GM18498 (cell line): ENCODE data around the gene PMF1.
"Not testable (repeated sequence)": the region's sequence is repeated elsewhere in the genome, so short reads cannot be mapped to it uniquely, and the experiment has no call there.

ENCODE experiments used
- ATAC-seq: cut with Tn5 transposase; IDR thresholded peaks from one replicate; pipeline ENCODE4 v1.9.1; 2021; ENCODE audit warnings: mild to moderate bottlenecking, moderate library complexity; ENCODE audit not compliant: unreplicated experiment

PMF1 gene, protein sequence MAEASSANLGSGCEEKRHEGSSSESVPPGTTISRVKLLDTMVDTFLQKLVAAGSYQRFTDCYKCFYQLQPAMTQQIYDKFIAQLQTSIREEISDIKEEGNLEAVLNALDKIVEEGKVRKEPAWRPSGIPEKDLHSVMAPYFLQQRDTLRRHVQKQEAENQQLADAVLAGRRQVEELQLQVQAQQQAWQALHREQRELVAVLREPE

GRCh38 chr1:156212833-156213643 is at the start of gene PMF1:
TSS of gene PMF1 (plus strand) at chr1:156213007. CDS start at chr1:156213016, 9 bp downstream.
- ATAC-seq, result peak; percentile 89

DNA sequence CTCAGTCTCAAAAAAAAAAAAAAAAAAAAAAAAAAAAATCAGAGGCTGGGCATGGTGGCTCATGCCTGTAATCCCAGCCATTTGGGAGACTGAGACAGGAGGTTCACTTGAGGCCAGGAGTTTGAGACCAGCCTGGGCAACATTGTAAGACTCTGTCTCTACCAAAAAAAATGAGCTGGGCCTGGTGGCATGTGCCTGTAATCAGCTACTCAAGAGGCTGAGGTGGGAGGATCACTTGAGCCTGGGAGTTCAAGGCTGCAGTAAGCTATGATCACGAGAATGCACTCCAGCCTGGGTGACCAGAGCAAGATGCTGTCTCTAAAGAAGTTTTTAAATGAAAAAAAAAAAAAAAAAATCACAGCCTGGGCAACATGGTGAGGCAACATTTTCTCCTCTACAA is 49.1 kb upstream of the PMF1 start:
- no peak for ATAC-seq

DNA sequence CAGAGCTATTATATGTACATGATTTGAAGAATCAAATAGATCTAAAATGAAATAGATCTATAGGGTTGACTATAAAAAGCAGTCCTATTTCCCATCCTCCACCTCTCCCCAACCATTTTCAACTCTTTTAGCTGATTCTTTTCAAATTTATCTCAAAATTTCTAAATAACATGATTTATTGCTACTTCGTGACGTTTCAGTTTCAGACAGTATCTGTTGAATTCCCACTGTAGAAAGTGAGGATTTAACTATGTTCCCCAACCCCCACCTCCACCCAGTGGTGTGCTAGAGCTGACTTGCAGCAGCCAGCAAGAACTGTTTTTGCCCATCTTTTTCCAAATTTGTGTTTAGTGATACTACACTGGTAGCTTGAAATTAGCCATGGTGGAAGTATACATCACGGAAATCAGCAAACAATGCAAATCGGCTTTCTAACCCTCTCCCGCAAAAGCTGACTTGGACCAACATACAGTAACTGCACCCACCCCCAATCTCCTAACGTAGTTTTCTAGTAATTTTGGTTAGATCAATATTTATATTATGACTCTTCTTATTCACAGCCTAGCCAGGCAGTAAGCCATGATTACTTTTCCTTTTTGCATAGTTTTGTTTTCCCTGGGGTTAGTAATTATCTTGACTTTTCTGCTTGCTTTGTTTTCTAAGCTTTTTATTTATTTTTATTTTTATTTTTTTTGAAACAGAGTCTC is 48.5 kb upstream of the PMF1 start:
- no peak for ATAC-seq

DNA sequence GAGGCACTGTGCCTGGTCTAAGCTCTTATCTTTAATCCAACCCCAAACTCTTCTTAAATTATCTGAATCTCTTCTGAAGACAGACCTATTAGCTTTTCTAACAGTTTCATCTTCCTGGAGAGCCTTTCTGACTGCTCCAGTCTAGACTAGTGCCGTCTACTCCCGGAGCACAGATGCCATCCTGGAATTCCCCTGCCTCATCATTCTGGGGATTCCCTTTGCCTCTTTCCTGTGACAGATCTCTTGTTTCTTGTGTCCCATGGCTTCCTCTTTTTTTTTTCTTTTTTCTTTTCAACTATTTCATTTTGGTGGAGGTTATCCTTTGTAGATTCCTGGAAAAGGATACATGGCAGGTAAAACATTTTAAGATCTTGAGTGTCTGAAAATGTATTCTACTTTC is 47.7 kb upstream of the PMF1 start:
- no peak for ATAC-seq

DNA sequence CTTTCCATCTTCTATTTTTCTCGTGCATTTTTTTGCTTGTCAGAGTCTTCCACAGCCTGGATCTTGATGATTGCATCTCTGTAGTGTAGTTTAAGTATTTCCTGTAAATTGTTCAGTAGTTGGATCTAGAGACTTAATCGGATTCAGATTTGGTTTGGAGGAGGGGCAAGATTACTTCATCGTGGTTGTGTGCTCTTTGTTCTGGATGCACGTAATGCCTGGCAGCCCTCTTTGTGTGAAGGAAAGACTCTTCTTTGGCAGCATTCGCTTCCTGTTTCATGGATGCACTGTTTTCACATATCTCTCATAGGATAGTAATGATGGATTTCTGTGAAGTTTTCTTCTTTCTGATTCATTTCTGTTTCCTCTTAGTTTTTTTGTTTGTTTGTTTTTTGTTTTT is 45.3 kb upstream of the PMF1 start:
- ATAC-seq, result no peak

DNA sequence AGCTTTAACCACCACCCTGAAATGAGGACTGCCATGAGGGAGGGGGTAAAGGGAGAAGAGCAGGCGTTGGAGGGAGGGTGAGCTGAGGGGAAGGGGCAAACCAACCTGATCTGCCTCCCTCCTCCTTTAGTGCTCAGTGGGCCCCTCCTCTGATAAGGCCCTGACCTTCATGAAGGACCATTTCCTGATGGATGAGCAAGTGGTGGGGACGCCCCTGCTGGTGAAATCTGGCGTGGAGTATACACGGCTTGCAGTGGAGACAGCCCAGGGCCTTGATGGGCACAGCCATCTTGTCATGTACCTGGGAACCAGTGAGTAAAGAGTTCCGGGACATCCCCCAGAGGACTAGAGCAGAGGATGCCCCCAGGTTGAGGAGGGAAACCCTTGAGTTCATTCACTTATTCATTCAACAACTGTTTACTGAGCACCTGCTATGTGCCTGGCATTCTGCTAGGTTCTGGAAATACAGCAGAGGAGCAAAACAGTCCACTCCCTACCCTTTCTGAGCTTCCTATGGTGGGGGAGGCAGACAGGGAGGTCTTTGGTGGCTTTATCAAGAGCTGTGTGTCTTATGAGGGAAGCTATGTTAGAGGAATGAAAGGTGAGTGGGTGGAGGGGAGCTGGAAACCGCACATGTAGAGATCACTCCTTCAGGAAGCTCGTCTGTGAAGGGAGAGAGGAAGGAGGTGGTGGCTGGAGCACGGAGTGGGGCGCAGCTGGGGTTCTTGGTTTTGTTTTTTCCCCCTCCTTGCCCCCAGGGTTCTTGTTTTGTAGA is 39.9 kb upstream of the PMF1 start:
- no peak for ATAC-seq

- ATAC-seq, result no peak
Measured at GRCh38 chr1:156176610-156177210, 36.1 kb upstream of the PMF1 start.

GRCh38 chr1:156177919-156178654 is 34.7 kb upstream of the PMF1 start:
- ATAC-seq, result no peak

- no peak for ATAC-seq
Measured at GRCh38 chr1:156180471-156180870, 32.3 kb upstream of the PMF1 start.

DNA sequence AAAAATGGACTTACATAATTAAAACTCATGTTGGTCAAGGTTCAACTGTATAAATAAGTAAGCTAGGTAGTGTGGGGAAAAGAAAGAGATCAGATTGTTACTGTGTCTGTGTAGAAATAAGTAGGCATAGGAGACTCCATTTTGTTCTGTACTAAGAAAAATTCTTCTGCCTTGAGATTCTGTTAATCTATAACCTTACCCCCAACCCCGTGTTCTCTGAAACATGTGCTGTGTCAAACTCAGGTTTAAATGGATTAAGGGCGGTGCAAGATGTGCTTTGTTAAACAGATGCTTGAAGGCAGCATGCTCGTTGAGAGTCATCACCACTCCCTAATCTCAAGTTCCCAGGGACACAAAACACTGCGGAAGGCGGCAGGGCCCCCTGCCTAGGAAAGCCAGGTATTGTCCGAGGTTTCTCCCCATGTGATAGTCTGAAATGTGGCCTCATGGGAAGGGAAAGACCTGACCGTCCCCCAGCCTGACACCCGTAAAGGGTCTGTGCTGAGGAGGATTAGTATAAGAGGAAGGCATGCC is 31.3 kb upstream of the PMF1 start:
- ATAC-seq, result not testable (repeated sequence)

- ATAC-seq, result not testable (repeated sequence)
Measured at GRCh38 chr1:156182010-156182779, 30.6 kb upstream of the PMF1 start.

DNA sequence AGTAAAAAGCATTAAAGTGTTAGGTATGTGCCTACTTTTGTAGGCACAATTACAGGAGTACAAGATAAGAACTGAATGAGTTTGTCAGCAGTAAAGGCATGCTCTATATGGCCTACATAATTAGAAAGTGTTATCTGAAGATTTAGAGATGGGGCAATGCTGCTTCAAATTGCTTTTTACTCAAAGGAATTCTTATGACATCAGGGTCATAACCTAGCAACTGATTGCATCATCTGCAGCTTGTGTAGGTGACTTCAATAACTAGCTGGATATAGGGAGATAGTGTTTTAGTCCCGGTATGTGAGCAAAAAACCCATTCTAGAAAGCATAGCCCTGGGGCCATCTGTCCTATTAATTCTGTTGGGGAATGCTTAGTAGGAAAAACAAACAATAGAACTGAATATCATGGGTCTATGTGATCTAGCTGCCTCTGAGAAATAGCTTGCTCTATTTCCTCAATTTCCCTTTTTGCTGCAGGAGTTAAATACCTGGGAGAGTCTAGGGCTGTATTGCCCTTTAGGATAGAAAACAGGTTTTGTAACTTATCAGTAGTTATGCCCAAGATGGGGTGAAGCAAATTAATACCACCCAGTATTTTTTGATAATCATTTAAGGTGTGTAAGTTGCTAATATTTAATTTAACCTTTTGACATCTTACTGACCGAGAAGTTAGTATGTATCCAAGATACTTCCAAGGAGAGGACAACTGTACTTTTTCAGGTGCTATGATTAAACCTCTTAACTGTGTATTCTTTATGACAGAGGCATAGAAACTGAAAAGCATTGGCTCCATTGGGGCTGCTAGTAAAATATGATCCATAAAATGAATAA is 26.2 kb upstream of the PMF1 start:
- not testable (repeated sequence) for ATAC-seq

DNA sequence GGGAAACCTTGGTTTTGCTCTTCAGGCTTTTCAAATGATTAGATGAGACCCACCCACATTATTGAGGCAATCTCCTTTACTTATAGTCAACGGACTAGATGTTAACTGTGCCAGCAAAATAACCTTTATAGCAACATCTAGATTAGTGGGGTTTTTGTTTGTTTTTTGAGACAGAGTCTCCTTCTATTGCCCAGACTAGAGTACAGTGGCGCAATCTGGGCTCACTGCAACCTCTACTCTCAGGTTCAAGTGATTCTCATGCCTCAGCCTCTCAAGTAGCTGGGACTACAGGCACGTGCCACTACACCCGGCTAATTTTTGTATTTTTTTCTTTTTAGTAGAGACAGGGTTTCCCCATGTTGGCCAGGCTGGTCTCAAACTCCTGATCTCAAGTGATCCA is 22.5 kb upstream of the PMF1 start:
- ATAC-seq, result not testable (repeated sequence)

DNA sequence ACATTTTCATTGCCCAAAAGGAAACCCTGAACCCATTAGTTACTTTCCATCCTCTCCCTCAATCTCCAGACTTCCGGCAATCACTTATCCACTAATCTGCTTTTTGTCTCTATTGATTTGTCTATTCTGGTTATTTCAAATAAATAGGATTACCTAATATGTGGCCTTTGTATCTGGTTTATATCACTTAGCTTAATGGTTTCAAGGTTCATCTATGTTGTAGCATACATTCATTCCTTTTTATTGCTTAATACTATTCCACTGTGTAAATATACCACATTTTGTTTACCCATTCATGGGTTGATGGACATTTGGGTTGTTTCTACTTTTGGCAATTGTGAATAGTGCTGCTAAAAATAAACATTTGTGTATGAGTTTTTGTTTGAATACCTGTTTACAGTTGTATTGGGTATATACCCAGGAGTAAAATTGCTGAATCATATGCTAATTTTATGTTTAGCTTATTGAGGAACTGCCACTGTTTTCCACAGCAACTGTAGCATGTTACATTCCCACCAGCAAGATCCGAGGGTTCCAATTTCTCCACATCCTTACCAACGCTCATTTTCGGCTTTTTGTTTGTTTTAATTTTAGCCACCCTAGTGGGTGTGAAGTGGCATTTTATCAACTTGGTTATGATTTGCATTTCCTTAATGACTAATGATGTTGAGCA is 21.4 kb upstream of the PMF1 start:
- ATAC-seq, result no peak

- ATAC-seq, result no peak
Measured at GRCh38 chr1:156193208-156193487, 19.7 kb upstream of the PMF1 start.

DNA sequence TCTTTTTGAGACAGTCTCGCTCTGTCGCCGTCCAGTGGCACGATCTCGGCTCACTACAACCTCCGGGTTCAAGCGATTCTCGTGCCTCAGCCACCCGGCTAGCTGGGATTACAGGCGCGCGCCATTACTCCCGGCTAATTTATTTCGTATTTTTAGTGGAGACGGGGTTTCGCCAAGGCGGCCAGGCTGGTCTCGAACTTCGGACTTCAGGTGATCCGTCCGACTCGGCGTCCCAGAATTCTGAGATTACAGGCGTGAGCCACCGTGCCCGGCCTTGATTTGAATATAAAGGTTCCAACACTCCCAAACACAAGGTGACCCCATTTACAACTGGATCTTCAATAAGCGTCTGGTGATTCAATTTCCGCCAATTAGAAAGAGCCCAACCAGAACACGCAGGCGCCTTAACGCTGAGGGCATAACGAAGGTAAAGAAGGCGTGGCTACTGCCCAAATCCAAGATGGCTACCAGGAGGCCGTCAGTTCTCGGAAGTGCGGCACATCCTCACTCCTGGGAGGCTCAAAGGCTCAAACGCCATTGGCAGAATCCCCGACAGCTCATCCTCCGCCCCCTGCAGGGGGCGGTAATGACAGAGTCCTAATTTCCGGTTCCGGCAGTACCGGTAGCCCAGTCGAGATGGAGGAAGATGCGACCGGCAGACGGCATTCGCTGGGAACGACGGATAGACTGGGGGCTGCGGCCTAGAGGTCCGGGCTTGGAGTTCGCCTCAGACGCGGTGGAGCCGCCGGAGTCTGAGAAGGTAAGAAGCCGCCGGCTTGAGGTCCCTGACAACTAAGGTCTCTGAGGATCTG is 19.1 kb upstream of the PMF1 start, which contains the start of gene SLC25A44:
Gene SLC25A44, plus strand, starts transcription at position 617 of the 812 bp plus-strand sequence. CDS start 5,744 bp downstream, outside the sequence.
- ATAC-seq, result peak; percentile 94

- ATAC-seq, result peak; percentile 1
Measured at GRCh38 chr1:156194300-156194652, 18.5 kb upstream of the PMF1 start.
